ENCODE measurements around the gene VASH1. TPM values are rescaled to one million over a fixed set of nuclear protein-coding genes. Genes with fewer than 3 reads are reported as not detected.

The VASH1 gene
- total RNA-seq, 1 experiment from 2014 or later: 5.2 TPM

DNA sequence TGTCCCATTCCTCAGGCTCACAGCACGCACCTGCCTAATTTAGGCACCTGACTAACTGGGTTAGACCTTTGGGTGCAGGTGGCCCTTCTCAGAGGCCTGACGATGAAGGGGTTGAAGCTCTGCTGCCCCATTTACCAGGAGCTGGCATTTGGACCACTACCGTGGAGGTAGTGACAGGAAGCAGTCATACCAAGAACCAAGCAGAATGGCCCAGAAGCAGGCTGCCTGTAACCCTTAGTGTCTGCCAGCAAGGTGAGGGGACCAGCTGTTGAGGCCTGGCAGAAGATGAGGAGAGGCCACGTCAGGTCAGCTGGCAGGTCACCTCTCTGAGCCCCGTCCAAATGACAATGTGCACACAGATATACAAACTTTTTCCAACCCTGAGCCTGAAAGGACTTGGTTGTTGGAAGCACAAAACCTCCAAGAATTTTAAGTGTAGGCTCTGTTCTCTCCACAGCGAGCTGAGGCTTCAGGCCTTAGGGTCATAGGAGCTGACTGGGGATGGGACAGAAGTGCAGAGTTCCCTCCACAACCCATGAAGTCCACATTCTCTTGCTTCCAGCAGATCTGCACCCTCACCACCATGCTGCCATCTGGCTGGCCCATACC, 23.1 kb downstream of the VASH1 start:
- H3K9me3 ChIP-seq (ENCODE audit: control insufficient read depth, insufficient read depth, low read depth, low read length): no peaks in the 10 kb centered on the region
- no peaks in the 10 kb centered on the region for H3K27me3 ChIP-seq (ENCODE audit: control insufficient read depth, insufficient read depth, low read length)
- in situ Hi-C loops (cut with HindIII; ENCODE audit: low pct_unique_long_range_greater_than_20kb, low sequenced_read_pairs) (no loop called here), intact Hi-C loops (cut with micrococcal nuclease; ENCODE audit: unreplicated experiment) (loop anchor here (2.0 kb wide), 1 partner anchor 74 kb away; no protein-coding TSS in a partner anchor)
- ATAC-seq (no peak), DNase-seq (ENCODE audit: low read depth, low spot score) (no peak)
- no peaks in the 10 kb centered on the region; the same call in none of the 2 replicates for H3K36me3 ChIP-seq (ENCODE audit: control insufficient read depth, insufficient read depth, low read length)
- BruUV-seq (replicated peaks): no TSS peak
- no peaks in the 10 kb centered on the region for H3K4me1 ChIP-seq (ENCODE audit: control insufficient read depth, insufficient read depth, low read length)
- TF ChIP-seq TCF7L2 (IDR thresholded peaks at IDR 0.05; ENCODE audit: low read depth, low read length) (no peak), POLR2AphosphoS5 (IDR thresholded peaks at IDR 0.05; ENCODE audit: low read depth, low read length) (no peak), SIN3A (IDR thresholded peaks at IDR 0.05; ENCODE audit: borderline replicate concordance, insufficient read depth, low read depth, low read length) (no peak)
- TF ChIP-seq, protein P1, sequence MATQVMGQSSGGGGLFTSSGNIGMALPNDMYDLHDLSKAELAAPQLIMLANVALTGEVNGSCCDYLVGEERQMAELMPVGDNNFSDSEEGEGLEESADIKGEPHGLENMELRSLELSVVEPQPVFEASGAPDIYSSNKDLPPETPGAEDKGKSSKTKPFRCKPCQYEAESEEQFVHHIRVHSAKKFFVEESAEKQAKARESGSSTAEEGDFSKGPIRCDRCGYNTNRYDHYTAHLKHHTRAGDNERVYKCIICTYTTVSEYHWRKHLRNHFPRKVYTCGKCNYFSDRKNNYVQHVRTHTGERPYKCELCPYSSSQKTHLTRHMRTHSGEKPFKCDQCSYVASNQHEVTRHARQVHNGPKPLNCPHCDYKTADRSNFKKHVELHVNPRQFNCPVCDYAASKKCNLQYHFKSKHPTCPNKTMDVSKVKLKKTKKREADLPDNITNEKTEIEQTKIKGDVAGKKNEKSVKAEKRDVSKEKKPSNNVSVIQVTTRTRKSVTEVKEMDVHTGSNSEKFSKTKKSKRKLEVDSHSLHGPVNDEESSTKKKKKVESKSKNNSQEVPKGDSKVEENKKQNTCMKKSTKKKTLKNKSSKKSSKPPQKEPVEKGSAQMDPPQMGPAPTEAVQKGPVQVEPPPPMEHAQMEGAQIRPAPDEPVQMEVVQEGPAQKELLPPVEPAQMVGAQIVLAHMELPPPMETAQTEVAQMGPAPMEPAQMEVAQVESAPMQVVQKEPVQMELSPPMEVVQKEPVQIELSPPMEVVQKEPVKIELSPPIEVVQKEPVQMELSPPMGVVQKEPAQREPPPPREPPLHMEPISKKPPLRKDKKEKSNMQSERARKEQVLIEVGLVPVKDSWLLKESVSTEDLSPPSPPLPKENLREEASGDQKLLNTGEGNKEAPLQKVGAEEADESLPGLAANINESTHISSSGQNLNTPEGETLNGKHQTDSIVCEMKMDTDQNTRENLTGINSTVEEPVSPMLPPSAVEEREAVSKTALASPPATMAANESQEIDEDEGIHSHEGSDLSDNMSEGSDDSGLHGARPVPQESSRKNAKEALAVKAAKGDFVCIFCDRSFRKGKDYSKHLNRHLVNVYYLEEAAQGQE (IDR thresholded peaks at IDR 0.05; ENCODE audit: insufficient read depth in 1 of 2, low read depth in 2 of 2, low read length in 1 of 2): no peak
- TF ChIP-seq, protein P2, sequence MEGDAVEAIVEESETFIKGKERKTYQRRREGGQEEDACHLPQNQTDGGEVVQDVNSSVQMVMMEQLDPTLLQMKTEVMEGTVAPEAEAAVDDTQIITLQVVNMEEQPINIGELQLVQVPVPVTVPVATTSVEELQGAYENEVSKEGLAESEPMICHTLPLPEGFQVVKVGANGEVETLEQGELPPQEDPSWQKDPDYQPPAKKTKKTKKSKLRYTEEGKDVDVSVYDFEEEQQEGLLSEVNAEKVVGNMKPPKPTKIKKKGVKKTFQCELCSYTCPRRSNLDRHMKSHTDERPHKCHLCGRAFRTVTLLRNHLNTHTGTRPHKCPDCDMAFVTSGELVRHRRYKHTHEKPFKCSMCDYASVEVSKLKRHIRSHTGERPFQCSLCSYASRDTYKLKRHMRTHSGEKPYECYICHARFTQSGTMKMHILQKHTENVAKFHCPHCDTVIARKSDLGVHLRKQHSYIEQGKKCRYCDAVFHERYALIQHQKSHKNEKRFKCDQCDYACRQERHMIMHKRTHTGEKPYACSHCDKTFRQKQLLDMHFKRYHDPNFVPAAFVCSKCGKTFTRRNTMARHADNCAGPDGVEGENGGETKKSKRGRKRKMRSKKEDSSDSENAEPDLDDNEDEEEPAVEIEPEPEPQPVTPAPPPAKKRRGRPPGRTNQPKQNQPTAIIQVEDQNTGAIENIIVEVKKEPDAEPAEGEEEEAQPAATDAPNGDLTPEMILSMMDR (IDR thresholded peaks at IDR 0.05): no peak
- POLR2A ChIA-PET: no interaction called here
- no peak overlapping the region for H3K27ac ChIP-seq (ENCODE audit: low read length)
- H3K4me3 ChIP-seq (ENCODE audit: low read depth in 2 of 2, low read length in 2 of 2): no peak overlapping the region
- CTCF ChIA-PET: interaction anchor here (1.2 kb wide), 1 partner anchor 73 kb away, joined by 6 read pairs; no protein-coding TSS in a partner anchor

DNA sequence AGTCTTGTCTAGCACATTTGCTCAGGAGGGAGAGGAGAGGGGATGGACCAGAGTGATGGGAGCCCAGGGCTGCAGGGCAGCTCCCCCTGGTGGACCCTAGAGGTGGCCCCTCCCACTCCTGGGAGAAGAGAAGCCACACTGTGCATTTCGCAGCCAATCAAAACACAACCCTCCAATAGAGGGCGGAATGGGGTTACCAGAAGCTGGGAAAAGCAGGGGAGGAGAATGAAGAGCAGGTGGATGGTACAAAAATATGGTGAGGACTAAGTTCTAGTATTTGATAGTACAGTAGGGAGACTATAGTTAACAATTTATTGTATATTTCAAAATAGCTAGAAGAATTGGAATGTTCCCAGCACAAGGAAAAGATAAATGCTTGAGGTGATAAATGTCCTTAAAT, 23.6 kb downstream of the VASH1 start:
- DNase-seq (ENCODE audit: low read depth, low spot score): no peak
- TF ChIP-seq POLR2AphosphoS5 (IDR thresholded peaks at IDR 0.05; ENCODE audit: low read depth, low read length) (no peak), TCF7L2 (IDR thresholded peaks at IDR 0.05; ENCODE audit: low read depth, low read length) (no peak), SIN3A (IDR thresholded peaks at IDR 0.05; ENCODE audit: borderline replicate concordance, insufficient read depth, low read depth, low read length) (no peak)
- TF ChIP-seq, protein P2 (IDR thresholded peaks at IDR 0.05): peak; percentile 79
- TF ChIP-seq, protein P1 (IDR thresholded peaks at IDR 0.05; ENCODE audit: insufficient read depth in 1 of 2, low read depth in 2 of 2, low read length in 1 of 2): no peak
- in situ Hi-C loops (cut with HindIII; ENCODE audit: low pct_unique_long_range_greater_than_20kb, low sequenced_read_pairs) (no loop called here), intact Hi-C loops (cut with micrococcal nuclease; ENCODE audit: unreplicated experiment) (loop anchor here (2.0 kb wide), 1 partner anchor 74 kb away; no protein-coding TSS in a partner anchor)
- peak; percentile 90 for ATAC-seq
- Histone ChIP-seq H3K4me3 (ENCODE audit: low read depth in 2 of 2, low read length in 2 of 2) (no peak overlapping the region), H3K9me3 (ENCODE audit: control insufficient read depth, insufficient read depth, low read depth, low read length) (no peaks in the 10 kb centered on the region), H3K4me1 (ENCODE audit: control insufficient read depth, insufficient read depth, low read length) (no peaks in the 10 kb centered on the region), H3K27me3 (ENCODE audit: control insufficient read depth, insufficient read depth, low read length) (no peaks in the 10 kb centered on the region), H3K36me3 (ENCODE audit: control insufficient read depth, insufficient read depth, low read length) (no peaks in the 10 kb centered on the region; the same call in none of the 2 replicates), H3K27ac (ENCODE audit: low read length) (no peak overlapping the region)
- ChIA-PET CTCF (interaction anchor here (1.2 kb wide), 1 partner anchor 74 kb away, joined by 6 read pairs; no protein-coding TSS in a partner anchor), POLR2A (no interaction called here)
- no TSS peak for BruUV-seq (replicated peaks)
